ENCODE measurements around the gene ADAMTSL1.

ADAMTSL1 gene

GRCh38 chr9:18566121-18566520 lies 92.2 kb downstream of the ADAMTSL1 start:
- no peak for DNase-seq

- DNase-seq, result no peak
Observed at GRCh38 chr9:18568973-18569372, 95.0 kb downstream of the ADAMTSL1 start.

GRCh38 chr9:18569941-18570630 lies 96.1 kb downstream of the ADAMTSL1 start:
- no peak for DNase-seq

- DNase-seq, result no peak
Observed at GRCh38 chr9:18573021-18573556, 99.1 kb downstream of the ADAMTSL1 start.

- no peak for DNase-seq
Observed at GRCh38 chr9:18575686-18576085, 101.7 kb downstream of the ADAMTSL1 start.

GRCh38 chr9:18579536-18579935 lies 105.6 kb downstream of the ADAMTSL1 start:
- DNase-seq, result no peak

GRCh38 chr9:18580151-18580550 lies 106.2 kb downstream of the ADAMTSL1 start:
- no peak for DNase-seq

- DNase-seq, result no peak
Observed at GRCh38 chr9:18585996-18586395, 112.0 kb downstream of the ADAMTSL1 start.

- no peak for DNase-seq
Observed at GRCh38 chr9:18588002-18588401, 114.0 kb downstream of the ADAMTSL1 start.

- no peak for DNase-seq
Observed at GRCh38 chr9:18591261-18591660, 117.3 kb downstream of the ADAMTSL1 start.

GRCh38 chr9:18594837-18595236 lies 120.9 kb downstream of the ADAMTSL1 start:
- DNase-seq, result no peak

GRCh38 chr9:18595597-18595996 lies 121.6 kb downstream of the ADAMTSL1 start:
- DNase-seq, result no peak

GRCh38 chr9:18596920-18597319 lies 123.0 kb downstream of the ADAMTSL1 start:
- DNase-seq, result no peak

GRCh38 chr9:18598969-18599368 lies 125.0 kb downstream of the ADAMTSL1 start:
- no peak for DNase-seq

- no peak for DNase-seq
Observed at GRCh38 chr9:18601026-18601425, 127.1 kb downstream of the ADAMTSL1 start.

GRCh38 chr9:18601956-18602355 lies 128.0 kb downstream of the ADAMTSL1 start:
- no peak for DNase-seq

- no peak for DNase-seq
Observed at GRCh38 chr9:18604767-18605730, 131.1 kb downstream of the ADAMTSL1 start.

GRCh38 chr9:18605766-18606180 lies 131.8 kb downstream of the ADAMTSL1 start:
- DNase-seq, result no peak

- no peak for DNase-seq
Observed at GRCh38 chr9:18606281-18606680, 132.3 kb downstream of the ADAMTSL1 start.

- no peak for DNase-seq
Observed at GRCh38 chr9:18606846-18607245, 132.9 kb downstream of the ADAMTSL1 start.

GRCh38 chr9:18608371-18608770 lies 134.4 kb downstream of the ADAMTSL1 start:
- no peak for DNase-seq

GRCh38 chr9:18610956-18611355 lies 137.0 kb downstream of the ADAMTSL1 start:
- DNase-seq, result no peak

GRCh38 chr9:18611971-18612370 lies 138.0 kb downstream of the ADAMTSL1 start:
- DNase-seq, result no peak

- no peak for DNase-seq
Observed at GRCh38 chr9:18614116-18614515, 140.2 kb downstream of the ADAMTSL1 start.

Data from T-helper 1 cell (primary cell).